NT2/D1 (cell line): ENCODE measurements around the gene IRX4.

Experiments
- YY1 ChIP-seq: IDR thresholded peaks from 2 replicates; pipeline ENCODE4 v1.6.1; 2011; ENCODE audit not compliant: insufficient read length, insufficient read depth
- ZNF274 ChIP-seq: IDR thresholded peaks from 2 replicates; pipeline ENCODE4 v1.6.1; 2011; ENCODE audit warnings: mild to moderate bottlenecking, low read depth, low read length

- TF ChIP-seq YY1 (no peak), ZNF274 (no peak)
Measured at GRCh38 chr5:1874348-1874747, 8.4 kb downstream of the IRX4 start.
